Body of pancreas (tissue), 4 donors: ENCODE measurements around the gene YWHAG.

ENCODE experiments used
- CTCF ChIP-seq, 7 experiments: fragments of 450-650 bp in 4 of 7; fragments of 200-600 bp in 3 of 7; sonication (generic) in 3 of 7; IDR thresholded peaks; one replicate each; pipeline ENCODE4 v1.5.1; 2016 to 2019; ENCODE audit warnings: antibody characterized with exemption in 7 of 7
- POLR2A ChIP-seq, 3 donors: fragments of 450-650 bp; IDR thresholded peaks; one replicate each; pipeline ENCODE4 v1.6.1; 2016; ENCODE audit warnings: antibody characterized with exemption in 3 of 3, mild to moderate bottlenecking in 2 of 3

- TF ChIP-seq CTCF (IDR thresholded peaks at IDR 0.05): no peak
- no peak for TF ChIP-seq POLR2A (IDR thresholded peaks at IDR 0.05)
Measured at GRCh38 chr7:76343294-76343930, 15.4 kb downstream of the YWHAG start.
